Muscle of leg (tissue), 11 donors: ENCODE results near the gene ELL. TPM values are rescaled to one million over a fixed set of nuclear protein-coding genes. Genes with fewer than 3 reads are reported as not detected.

Source experiments
- DNase-seq: peaks from one replicate; pipeline ENCODE4 v3.0.0; 2013
- H3K27ac ChIP-seq: one replicate; pipeline ENCODE4 v1.5.1; 2013; ENCODE audit warnings: mild to moderate bottlenecking, low read length, control low read depth
- H3K27me3 ChIP-seq: one replicate; pipeline ENCODE4 v1.6.1; 2013; ENCODE audit warnings: low read length; ENCODE audit not compliant: control insufficient read depth, insufficient read depth
- H3K36me3 ChIP-seq: one replicate; pipeline ENCODE4 v1.6.1; 2013; ENCODE audit warnings: low read length; ENCODE audit not compliant: control insufficient read depth, insufficient read depth
- H3K4me1 ChIP-seq: one replicate; pipeline ENCODE4 v1.6.1; 2013; ENCODE audit warnings: low read length; ENCODE audit not compliant: control insufficient read depth, insufficient read depth
- H3K4me3 ChIP-seq: one replicate; pipeline ENCODE4 v1.5.1; 2013; ENCODE audit warnings: low read length, control low read depth
- H3K9me3 ChIP-seq: replicated peaks from 2 replicates; pipeline ENCODE4 v1.6.1; 2013; ENCODE audit warnings: low read depth, low read length; ENCODE audit not compliant: control insufficient read depth
- WGBS: methylation state at CpG from one replicate; pipeline ENCODE4 v1.1.5; 2013; ENCODE audit warnings: missing lambda C conversion rate; ENCODE audit not compliant: insufficient coverage; 5-methylcytosine and 5-hydroxymethylcytosine counted together
- polyA plus RNA-seq, 8 donors: library from polyadenylated mRNA; unstranded; fragments of 120-200 nt; gene quantifications; one replicate each; pipeline versions ENCODE4 v1.2.1 to v1.2.3, GENCODE V29; 2013; ENCODE audit warnings: inconsistent platforms in 1 of 8, low replicate concordance in 1 of 8; ENCODE audit not compliant: insufficient read length in 8 of 8, insufficient read depth in 1 of 8
- total RNA-seq: library from RNA; stranded (reverse); fragments of 120-200 nt; gene quantifications from one replicate; pipeline ENCODE4 v1.2.4, GENCODE V29; 2013

The ELL gene
- total and polyA plus RNA-seq, 9 donors = 11.4 to 20.3 (median 16.7) TPM

GRCh38 chr19:18396471-18397241 lies 125.2 kb downstream of the ELL start:
- 62% methylated on average over 37 of the region's 37 CpGs for WGBS

GRCh38 chr19:18393836-18394235 lies 128.0 kb downstream of the ELL start:
- Histone ChIP-seq H3K4me3 (no peak overlapping the region), H3K4me1 (peaks cover 12% of the 10 kb centered on the region), H3K36me3 (no peaks in the 10 kb centered on the region), H3K27ac (peak overlapping the region; percentile 3), H3K27me3 (peaks cover 31% of the 10 kb centered on the region), H3K9me3 (peaks cover 2% of the 10 kb centered on the region)
- DNase-seq = peak; percentile 58
- WGBS = 43% methylated on average over 7 of the region's 7 CpGs

More at GRCh38 chr19:18396471-18397241, 125.2 kb downstream of the ELL start:
- H3K36me3 ChIP-seq = no peaks in the 10 kb centered on the region
- H3K4me3 ChIP-seq = peak overlapping the region; percentile 26
- no peaks in the 10 kb centered on the region for H3K9me3 ChIP-seq
- no peak for DNase-seq
- peaks cover 17% of the 10 kb centered on the region for H3K27me3 ChIP-seq
- peaks cover 15% of the 10 kb centered on the region for H3K4me1 ChIP-seq
- no peak overlapping the region for H3K27ac ChIP-seq

GRCh38 chr19:18392926-18393325 lies 128.9 kb downstream of the ELL start:
- peak overlapping the region; percentile 9 for H3K27ac ChIP-seq

More at GRCh38 chr19:18392926-18393325, 128.9 kb downstream of the ELL start:
- H3K4me1 ChIP-seq = peaks cover 21% of the 10 kb centered on the region
- DNase-seq = no peak
- H3K36me3 ChIP-seq = no peaks in the 10 kb centered on the region
- no CpG with 5 or more reads among the region's 5 CpGs for WGBS
- peaks cover 2% of the 10 kb centered on the region for H3K9me3 ChIP-seq
- H3K4me3 ChIP-seq = no peak overlapping the region
- peaks cover 35% of the 10 kb centered on the region for H3K27me3 ChIP-seq

Other genes with a start within 250 kb of the ELL start
- gene IQCN, start 247.6 kb downstream of the ELL start, total RNA-seq = 1.5 TPM
- gene IQCN, start 247.6 kb downstream of the ELL start, polyA plus RNA-seq = 1 to 10 TPM; 2.0 to 5.9 (median 3.2) TPM
- 75.5 TPM for gene JUND, start 240.4 kb downstream of the ELL start, total RNA-seq
- gene JUND, start 240.4 kb downstream of the ELL start, polyA plus RNA-seq = 100 to 1,000 TPM in 7 of 8 donors, 10 to 100 TPM in 1; 75.1 to 178 (median 145) TPM
- 129 TPM for gene LSM4, start 199.0 kb downstream of the ELL start, total RNA-seq
- 100 to 1,000 TPM in 2 of 8 donors, 10 to 100 TPM in 6; 85.2 to 112 (median 93.2) TPM for gene LSM4, start 199.0 kb downstream of the ELL start, polyA plus RNA-seq
- gene PGPEP1, start 181.5 kb downstream of the ELL start, total RNA-seq = 10.8 TPM
- 10 to 100 TPM in 2 of 8 donors, 1 to 10 TPM in 6; 7.7 to 14.9 (median 9.3) TPM for gene PGPEP1, start 181.5 kb downstream of the ELL start, polyA plus RNA-seq
- 0.62 TPM for gene GDF15, start 135.9 kb downstream of the ELL start, total RNA-seq
- 1 to 10 TPM in 2 of 8 donors, under 1 TPM in 6; 0.33 to 1.8 (median 0.80) TPM for gene GDF15, start 135.9 kb downstream of the ELL start, polyA plus RNA-seq
- gene LRRC25, start 124.4 kb downstream of the ELL start, total RNA-seq = 1.5 TPM
- gene LRRC25, start 124.4 kb downstream of the ELL start, polyA plus RNA-seq = 1 to 10 TPM; 1.2 to 2.4 (median 1.7) TPM
- gene SSBP4, start 102.7 kb downstream of the ELL start, total RNA-seq = 77.1 TPM
- 100 to 1,000 TPM; 104 to 156 (median 120) TPM for gene SSBP4, start 102.7 kb downstream of the ELL start, polyA plus RNA-seq
- gene ISYNA1, start 83.9 kb downstream of the ELL start, total RNA-seq = 85.8 TPM
- gene ISYNA1, start 83.9 kb downstream of the ELL start, polyA plus RNA-seq = 100 to 1,000 TPM; 122 to 221 (median 180) TPM
- gene FKBP8, start 21.5 kb upstream of the ELL start, total RNA-seq = 98.8 TPM
- 100 to 1,000 TPM; 124 to 150 (median 137) TPM for gene FKBP8, start 21.5 kb upstream of the ELL start, polyA plus RNA-seq
- gene KXD1, start 35.8 kb upstream of the ELL start, total RNA-seq = 47.1 TPM
- gene KXD1, start 35.8 kb upstream of the ELL start, polyA plus RNA-seq = 10 to 100 TPM; 60.1 to 82.3 (median 75.3) TPM
- gene UBA52, start 49.8 kb upstream of the ELL start, total RNA-seq = 1,370 TPM
- 1,000 to 10,000 TPM; 1,127 to 1,404 (median 1,245) TPM for gene UBA52, start 49.8 kb upstream of the ELL start, polyA plus RNA-seq
- 61.5 TPM for gene REX1BD, start 66.7 kb upstream of the ELL start, total RNA-seq
- 10 to 100 TPM; 27.4 to 45.1 (median 36.1) TPM for gene REX1BD, start 66.7 kb upstream of the ELL start, polyA plus RNA-seq
- 35.0 TPM for gene CRLF1, start 84.7 kb upstream of the ELL start, total RNA-seq
- 10 to 100 TPM; 11.0 to 52.6 (median 36.1) TPM for gene CRLF1, start 84.7 kb upstream of the ELL start, polyA plus RNA-seq
- 3.9 TPM for gene TMEM59L, start 90.8 kb upstream of the ELL start, total RNA-seq
- gene TMEM59L, start 90.8 kb upstream of the ELL start, polyA plus RNA-seq = 10 to 100 TPM in 7 of 8 donors, 1 to 10 TPM in 1; 4.4 to 23.6 (median 15.1) TPM
- 2.0 TPM for gene KLHL26, start 115.0 kb upstream of the ELL start, total RNA-seq
- gene KLHL26, start 115.0 kb upstream of the ELL start, polyA plus RNA-seq = 1 to 10 TPM; 3.2 to 5.8 (median 4.1) TPM
- 4.3 TPM for gene CRTC1, start 161.6 kb upstream of the ELL start, total RNA-seq
- 10 to 100 TPM; 11.5 to 18.7 (median 15.0) TPM for gene CRTC1, start 161.6 kb upstream of the ELL start, polyA plus RNA-seq